Breast epithelium (tissue), 4 donors: ENCODE measurements around the gene MYO5A. TPM values are rescaled to one million over a fixed set of nuclear protein-coding genes. Genes with fewer than 3 reads are reported as not detected.

ENCODE experiments used
- DNase-seq, 2 donors: peaks; one replicate each; pipeline ENCODE4 v3.0.0-alpha.2; 2019; ENCODE audit warnings: low spot score in 2 of 2
- H3K27ac ChIP-seq, 2 donors: fragments of 200-600 bp; sonication (generic) in 1 of 2; one replicate each; pipeline ENCODE4 v1.5.1; 2016 to 2019; ENCODE audit warnings: mild to moderate bottlenecking in 1 of 2
- H3K27me3 ChIP-seq, 2 donors: fragments of 200-600 bp; sonication (generic) in 1 of 2; one replicate each; pipeline versions ENCODE4 v1.5.1 to v1.6.0; 2017 to 2019; ENCODE audit warnings: control low read depth in 1 of 2, mild to moderate bottlenecking in 1 of 2
- H3K36me3 ChIP-seq: fragments of 200-600 bp; one replicate; pipeline ENCODE4 v1.5.1; 2019
- H3K4me1 ChIP-seq, 2 donors: fragments of 200-600 bp; sonication (generic); one replicate each; pipeline ENCODE4 v1.5.1; 2016 to 2019; ENCODE audit warnings: control low read depth in 1 of 2
- H3K4me3 ChIP-seq, 3 donors: fragments of 200-600 bp; sonication (generic); 1 replicate in 2 of 3; 2 replicates in 1 of 3; pipeline ENCODE4 v1.5.1; 2016 to 2019; ENCODE audit warnings: mild to moderate bottlenecking in 3 of 3, moderate library complexity in 2 of 3
- H3K9me3 ChIP-seq, 2 donors: fragments of 200-600 bp; sonication (generic) in 1 of 2; one replicate each; pipeline ENCODE4 v1.5.1; 2016 to 2019; ENCODE audit warnings: control low read depth in 1 of 2
- POLR2A ChIP-seq: fragments of 450-650 bp; IDR thresholded peaks from one replicate; pipeline ENCODE4 v1.6.1; 2016; ENCODE audit warnings: antibody characterized with exemption, mild to moderate bottlenecking, moderate library complexity
- POLR2AphosphoS5 ChIP-seq, 3 donors: sonication (generic); formaldehyde crosslinking; IDR thresholded peaks; one replicate each; pipeline ENCODE4 v1.6.1; 2017; ENCODE audit warnings: antibody characterized with exemption in 3 of 3
- intact Hi-C: fragments of 100-400 bp; cut with DNase I; formaldehyde crosslinking; loops from one replicate; pipeline ENCODE4 v1.15.1; 2023; ENCODE audit warnings: low total_unique reads
- total RNA-seq, 3 donors: library from RNA; depleted of rRNA; stranded (reverse); fragments of >200 nt; gene quantifications; one replicate each; pipeline ENCODE4 v1.1.0, GENCODE V29; 2016
- TF ChIP-seq, protein P1 (sequence below), 3 donors: fragments of 450-650 bp; IDR thresholded peaks; one replicate each; pipeline ENCODE4 v1.5.1; 2016 to 2017; ENCODE audit warnings: antibody characterized with exemption in 3 of 3, mild to moderate bottlenecking in 3 of 3, moderate library complexity in 3 of 3

The MYO5A gene
- total RNA-seq, 3 donors from 2014 or later: 34.1 to 77.4 (median 34.4) TPM

GRCh38 chr15:52524223-52525136 is 4.2 kb downstream of the MYO5A start:
- DNase-seq: no peak
- no peaks in the 10 kb centered on the region for H3K27me3 ChIP-seq

GRCh38 chr15:52523647-52524046 is 5.0 kb downstream of the MYO5A start:
- H3K27me3 ChIP-seq: no peaks in the 10 kb centered on the region
- no peaks in the 10 kb centered on the region for H3K36me3 ChIP-seq
- DNase-seq: no peak
- H3K9me3 ChIP-seq: no peaks in the 10 kb centered on the region
- no peak overlapping the region for H3K4me3 ChIP-seq
- no peaks in the 10 kb centered on the region for H3K4me1 ChIP-seq
- no peak for TF ChIP-seq POLR2A
- no peak for TF ChIP-seq POLR2AphosphoS5 (IDR thresholded peaks at IDR 0.05)
- TF ChIP-seq, protein P1, sequence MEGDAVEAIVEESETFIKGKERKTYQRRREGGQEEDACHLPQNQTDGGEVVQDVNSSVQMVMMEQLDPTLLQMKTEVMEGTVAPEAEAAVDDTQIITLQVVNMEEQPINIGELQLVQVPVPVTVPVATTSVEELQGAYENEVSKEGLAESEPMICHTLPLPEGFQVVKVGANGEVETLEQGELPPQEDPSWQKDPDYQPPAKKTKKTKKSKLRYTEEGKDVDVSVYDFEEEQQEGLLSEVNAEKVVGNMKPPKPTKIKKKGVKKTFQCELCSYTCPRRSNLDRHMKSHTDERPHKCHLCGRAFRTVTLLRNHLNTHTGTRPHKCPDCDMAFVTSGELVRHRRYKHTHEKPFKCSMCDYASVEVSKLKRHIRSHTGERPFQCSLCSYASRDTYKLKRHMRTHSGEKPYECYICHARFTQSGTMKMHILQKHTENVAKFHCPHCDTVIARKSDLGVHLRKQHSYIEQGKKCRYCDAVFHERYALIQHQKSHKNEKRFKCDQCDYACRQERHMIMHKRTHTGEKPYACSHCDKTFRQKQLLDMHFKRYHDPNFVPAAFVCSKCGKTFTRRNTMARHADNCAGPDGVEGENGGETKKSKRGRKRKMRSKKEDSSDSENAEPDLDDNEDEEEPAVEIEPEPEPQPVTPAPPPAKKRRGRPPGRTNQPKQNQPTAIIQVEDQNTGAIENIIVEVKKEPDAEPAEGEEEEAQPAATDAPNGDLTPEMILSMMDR (IDR thresholded peaks at IDR 0.05): no peak
- intact Hi-C loops: no loop called here
- no peak overlapping the region for H3K27ac ChIP-seq

More at GRCh38 chr15:52524223-52525136, 4.2 kb downstream of the MYO5A start:
- H3K4me1 ChIP-seq: no peaks in the 10 kb centered on the region
- no peaks in the 10 kb centered on the region for H3K9me3 ChIP-seq
- intact Hi-C loops: no loop called here
- H3K27ac ChIP-seq: no peak overlapping the region
- no peaks in the 10 kb centered on the region for H3K36me3 ChIP-seq
- TF ChIP-seq POLR2A: no peak
- TF ChIP-seq, protein P1 (IDR thresholded peaks at IDR 0.05): no peak
- no peak for TF ChIP-seq POLR2AphosphoS5 (IDR thresholded peaks at IDR 0.05)
- no peak overlapping the region for H3K4me3 ChIP-seq

GRCh38 chr15:52523192-52523591 is 5.5 kb downstream of the MYO5A start:
- Histone ChIP-seq H3K4me3 (no peak overlapping the region), H3K36me3 (no peaks in the 10 kb centered on the region), H3K4me1 (no peaks in the 10 kb centered on the region), H3K9me3 (no peaks in the 10 kb centered on the region), H3K27ac (no peak overlapping the region), H3K27me3 (no peaks in the 10 kb centered on the region)
- intact Hi-C loops: no loop called here
- no peak for DNase-seq
- TF ChIP-seq, protein P1 (IDR thresholded peaks at IDR 0.05): no peak

GRCh38 chr15:52521682-52522081 is 7.0 kb downstream of the MYO5A start:
- H3K36me3 ChIP-seq: no peaks in the 10 kb centered on the region
- intact Hi-C loops: no loop called here
- DNase-seq: no peak
- no peaks in the 10 kb centered on the region for H3K9me3 ChIP-seq
- H3K4me3 ChIP-seq: no peak overlapping the region
- H3K27ac ChIP-seq: no peak overlapping the region
- H3K4me1 ChIP-seq: no peaks in the 10 kb centered on the region
- TF ChIP-seq, protein P1 (IDR thresholded peaks at IDR 0.05): no peak
- TF ChIP-seq POLR2AphosphoS5 (IDR thresholded peaks at IDR 0.05) (no peak), POLR2A (no peak)
- no peaks in the 10 kb centered on the region for H3K27me3 ChIP-seq

DNA sequence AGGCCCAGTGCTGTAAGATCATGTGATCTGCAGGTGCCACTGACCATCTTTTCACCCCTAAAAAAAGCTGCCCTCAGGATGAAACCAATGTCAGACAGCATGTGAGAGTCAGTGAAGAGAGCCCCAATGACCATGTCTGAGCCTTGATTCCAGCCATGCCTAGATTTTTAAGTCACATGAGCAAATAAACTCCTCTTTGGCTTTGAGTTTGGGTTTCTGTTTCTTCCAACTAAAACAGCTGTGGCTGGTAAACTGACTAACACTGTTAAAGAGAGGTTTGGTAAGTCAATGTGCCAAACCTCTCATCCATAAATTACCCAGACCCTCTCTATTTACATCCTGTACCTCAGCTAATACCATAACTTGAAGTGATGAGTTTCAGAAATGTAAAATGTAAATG is 8.3 kb downstream of the MYO5A start:
- Histone ChIP-seq H3K4me1 (no peaks in the 10 kb centered on the region), H3K27ac (no peak overlapping the region), H3K27me3 (no peaks in the 10 kb centered on the region), H3K36me3 (no peaks in the 10 kb centered on the region), H3K4me3 (no peak overlapping the region), H3K9me3 (no peaks in the 10 kb centered on the region)
- DNase-seq: no peak
- intact Hi-C loops: no loop called here
- no peak for TF ChIP-seq POLR2A
- TF ChIP-seq POLR2AphosphoS5 (IDR thresholded peaks at IDR 0.05): no peak
- TF ChIP-seq, protein P1 (IDR thresholded peaks at IDR 0.05): no peak
